COLO668 (cell line): ENCODE results near the gene TENM3.

Experiments used
- DNase-seq: peaks from one replicate; lab custom pipeline; 2025; ENCODE audit not compliant: unreplicated experiment; lab: John Stamatoyannopoulos, UW

TENM3 gene

GRCh38 chr4:182604161-182604622 lies 361.0 kb downstream of the TENM3 start:
- DNase-seq = peak; percentile 56

- DNase-seq = no peak
Measured at GRCh38 chr4:182604953-182605352, 361.8 kb downstream of the TENM3 start.

GRCh38 chr4:182608525-182608924 lies 365.3 kb downstream of the TENM3 start:
- DNase-seq = no peak

- no peak for DNase-seq
Measured at GRCh38 chr4:182616476-182616875, 373.3 kb downstream of the TENM3 start.

- no peak for DNase-seq
Measured at GRCh38 chr4:182619660-182620059, 376.5 kb downstream of the TENM3 start.

- no peak for DNase-seq
Measured at GRCh38 chr4:182620111-182620980, 377.1 kb downstream of the TENM3 start.

GRCh38 chr4:182624281-182624680 lies 381.1 kb downstream of the TENM3 start:
- DNase-seq = no peak

- DNase-seq = no peak
Measured at GRCh38 chr4:182625193-182625592, 382.0 kb downstream of the TENM3 start.

GRCh38 chr4:182627996-182628395 lies 384.8 kb downstream of the TENM3 start:
- no peak for DNase-seq

GRCh38 chr4:182628544-182628943 lies 385.3 kb downstream of the TENM3 start:
- DNase-seq = no peak

GRCh38 chr4:182629096-182629495 lies 385.9 kb downstream of the TENM3 start:
- DNase-seq = no peak

GRCh38 chr4:182640491-182640890 lies 397.3 kb downstream of the TENM3 start:
- DNase-seq = no peak

- DNase-seq = peak; percentile 77
Measured at GRCh38 chr4:182640932-182641331, 397.7 kb downstream of the TENM3 start.

- no peak for DNase-seq
Measured at GRCh38 chr4:182642831-182643230, 399.6 kb downstream of the TENM3 start.

- no peak for DNase-seq
Measured at GRCh38 chr4:182643801-182644682, 400.8 kb downstream of the TENM3 start.

GRCh38 chr4:182644683-182645050 lies 401.5 kb downstream of the TENM3 start:
- no peak for DNase-seq

- DNase-seq = no peak
Measured at GRCh38 chr4:182645511-182645910, 402.3 kb downstream of the TENM3 start.

GRCh38 chr4:182647646-182648300 lies 404.6 kb downstream of the TENM3 start:
- no peak for DNase-seq

- no peak for DNase-seq
Measured at GRCh38 chr4:182648766-182649165, 405.6 kb downstream of the TENM3 start.

- no peak for DNase-seq
Measured at GRCh38 chr4:182649698-182650477, 406.7 kb downstream of the TENM3 start.

- DNase-seq = no peak
Measured at GRCh38 chr4:182653596-182653995, 410.4 kb downstream of the TENM3 start.
